ENCODE data around the gene PCDHGC3.

GRCh38 chr5:141508440-141508797 lies 32.7 kb downstream of the PCDHGC3 start:
- TF ChIP-seq HIVEP1 (CRISPR knock-in tag; IDR thresholded peaks at IDR 0.05), result no peak
- no peak for TF ChIP-seq PRDM15 (CRISPR knock-in tag; IDR thresholded peaks at IDR 0.05)
- no peak for TF ChIP-seq CHD4 (IDR thresholded peaks at IDR 0.05; ENCODE audit: borderline replicate concordance, low read length)
- TF ChIP-seq ELF1 (CRISPR knock-in tag; IDR thresholded peaks at IDR 0.05), result no peak
- TF ChIP-seq, protein P1, sequence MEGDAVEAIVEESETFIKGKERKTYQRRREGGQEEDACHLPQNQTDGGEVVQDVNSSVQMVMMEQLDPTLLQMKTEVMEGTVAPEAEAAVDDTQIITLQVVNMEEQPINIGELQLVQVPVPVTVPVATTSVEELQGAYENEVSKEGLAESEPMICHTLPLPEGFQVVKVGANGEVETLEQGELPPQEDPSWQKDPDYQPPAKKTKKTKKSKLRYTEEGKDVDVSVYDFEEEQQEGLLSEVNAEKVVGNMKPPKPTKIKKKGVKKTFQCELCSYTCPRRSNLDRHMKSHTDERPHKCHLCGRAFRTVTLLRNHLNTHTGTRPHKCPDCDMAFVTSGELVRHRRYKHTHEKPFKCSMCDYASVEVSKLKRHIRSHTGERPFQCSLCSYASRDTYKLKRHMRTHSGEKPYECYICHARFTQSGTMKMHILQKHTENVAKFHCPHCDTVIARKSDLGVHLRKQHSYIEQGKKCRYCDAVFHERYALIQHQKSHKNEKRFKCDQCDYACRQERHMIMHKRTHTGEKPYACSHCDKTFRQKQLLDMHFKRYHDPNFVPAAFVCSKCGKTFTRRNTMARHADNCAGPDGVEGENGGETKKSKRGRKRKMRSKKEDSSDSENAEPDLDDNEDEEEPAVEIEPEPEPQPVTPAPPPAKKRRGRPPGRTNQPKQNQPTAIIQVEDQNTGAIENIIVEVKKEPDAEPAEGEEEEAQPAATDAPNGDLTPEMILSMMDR (CRISPR knock-in tag; IDR thresholded peaks at IDR 0.05), result no peak
- TF ChIP-seq EP300 (IDR thresholded peaks at IDR 0.05; ENCODE audit: low read depth in 2 of 2, low read length in 2 of 2), result no peak
- TF ChIP-seq EP300 (CRISPR knock-in tag; IDR thresholded peaks at IDR 0.05; ENCODE audit: borderline replicate concordance), result no peak
- TF ChIP-seq CSRNP1 (CRISPR knock-in tag; IDR thresholded peaks at IDR 0.05), result no peak
- TF ChIP-seq MAFK (conservative IDR thresholded peaks at IDR 0.05 in 1 of 2, IDR thresholded peaks at IDR 0.05 in 1 of 2; ENCODE audit: low read length in 2 of 2), result no peak
- TF ChIP-seq ZNF232 (CRISPR knock-in tag; IDR thresholded peaks at IDR 0.05; ENCODE audit: borderline replicate concordance), result no peak
- no peak for TF ChIP-seq ZNF234 (CRISPR knock-in tag; conservative IDR thresholded peaks at IDR 0.05)
- TF ChIP-seq BHLHE40 (IDR thresholded peaks at IDR 0.05; ENCODE audit: low read length), result no peak
- TF ChIP-seq, protein P2, sequence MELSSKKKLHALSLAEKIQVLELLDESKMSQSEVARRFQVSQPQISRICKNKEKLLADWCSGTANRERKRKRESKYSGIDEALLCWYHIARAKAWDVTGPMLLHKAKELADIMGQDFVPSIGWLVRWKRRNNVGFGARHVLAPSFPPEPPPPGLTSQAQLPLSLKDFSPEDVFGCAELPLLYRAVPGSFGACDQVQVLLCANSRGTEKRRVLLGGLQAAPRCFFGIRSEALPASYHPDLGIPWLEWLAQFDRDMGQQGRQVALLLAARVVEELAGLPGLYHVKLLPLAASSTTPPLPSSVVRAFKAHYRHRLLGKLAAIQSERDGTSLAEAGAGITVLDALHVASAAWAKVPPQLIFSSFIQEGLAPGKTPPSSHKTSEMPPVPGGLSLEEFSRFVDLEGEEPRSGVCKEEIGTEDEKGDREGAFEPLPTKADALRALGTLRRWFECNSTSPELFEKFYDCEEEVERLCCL (CRISPR knock-in tag; IDR thresholded peaks at IDR 0.05; ENCODE audit: borderline replicate concordance), result no peak
- TF ChIP-seq SRSF9 (IDR thresholded peaks at IDR 0.05; ENCODE audit: borderline replicate concordance, insufficient read depth, low read depth, low read length, poor library complexity, severe bottlenecking), result no peak
